ENCODE data around the gene HTT.

DNA sequence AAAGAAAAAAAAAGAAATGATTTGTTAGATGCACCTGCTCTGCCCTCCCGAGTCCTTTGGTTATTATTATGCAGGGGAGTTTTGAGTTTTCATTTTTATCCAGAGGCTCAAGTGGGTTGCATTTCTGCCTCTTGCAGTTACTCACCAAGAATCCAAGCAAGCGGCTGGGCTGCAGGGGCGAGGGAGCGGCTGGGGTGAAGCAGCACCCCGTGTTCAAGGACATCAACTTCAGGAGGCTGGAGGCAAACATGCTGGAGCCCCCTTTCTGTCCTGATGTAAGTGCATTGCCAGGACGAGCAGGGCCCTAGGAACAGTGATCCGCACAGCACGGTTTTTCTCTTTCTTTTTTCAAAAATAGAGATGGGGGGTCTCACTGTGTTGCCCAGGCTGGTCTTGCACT is 39.2 kb upstream of the HTT start:
- TF ChIP-seq, protein P1, sequence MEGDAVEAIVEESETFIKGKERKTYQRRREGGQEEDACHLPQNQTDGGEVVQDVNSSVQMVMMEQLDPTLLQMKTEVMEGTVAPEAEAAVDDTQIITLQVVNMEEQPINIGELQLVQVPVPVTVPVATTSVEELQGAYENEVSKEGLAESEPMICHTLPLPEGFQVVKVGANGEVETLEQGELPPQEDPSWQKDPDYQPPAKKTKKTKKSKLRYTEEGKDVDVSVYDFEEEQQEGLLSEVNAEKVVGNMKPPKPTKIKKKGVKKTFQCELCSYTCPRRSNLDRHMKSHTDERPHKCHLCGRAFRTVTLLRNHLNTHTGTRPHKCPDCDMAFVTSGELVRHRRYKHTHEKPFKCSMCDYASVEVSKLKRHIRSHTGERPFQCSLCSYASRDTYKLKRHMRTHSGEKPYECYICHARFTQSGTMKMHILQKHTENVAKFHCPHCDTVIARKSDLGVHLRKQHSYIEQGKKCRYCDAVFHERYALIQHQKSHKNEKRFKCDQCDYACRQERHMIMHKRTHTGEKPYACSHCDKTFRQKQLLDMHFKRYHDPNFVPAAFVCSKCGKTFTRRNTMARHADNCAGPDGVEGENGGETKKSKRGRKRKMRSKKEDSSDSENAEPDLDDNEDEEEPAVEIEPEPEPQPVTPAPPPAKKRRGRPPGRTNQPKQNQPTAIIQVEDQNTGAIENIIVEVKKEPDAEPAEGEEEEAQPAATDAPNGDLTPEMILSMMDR (IDR thresholded peaks at IDR 0.05) = no peak
- no peak for TF ChIP-seq POLR2A (IDR thresholded peaks at IDR 0.05)

All from lower leg skin (tissue), 3 donors.